ENCODE data around the gene HIRIP3. TPM values are rescaled to one million over a fixed set of nuclear protein-coding genes. Genes with fewer than 3 reads are reported as not detected.
A peak's percentile ranks its signal among the peaks of the same experiment; 100 is the strongest.

Gene HIRIP3
- total and polyA plus RNA-seq, 2 of the 13 experiments (the other 11 are each of a cell fraction or from before 2014, with no cell fraction given), result 12.6 to 17.2 TPM

- TF ChIP-seq, protein P1, sequence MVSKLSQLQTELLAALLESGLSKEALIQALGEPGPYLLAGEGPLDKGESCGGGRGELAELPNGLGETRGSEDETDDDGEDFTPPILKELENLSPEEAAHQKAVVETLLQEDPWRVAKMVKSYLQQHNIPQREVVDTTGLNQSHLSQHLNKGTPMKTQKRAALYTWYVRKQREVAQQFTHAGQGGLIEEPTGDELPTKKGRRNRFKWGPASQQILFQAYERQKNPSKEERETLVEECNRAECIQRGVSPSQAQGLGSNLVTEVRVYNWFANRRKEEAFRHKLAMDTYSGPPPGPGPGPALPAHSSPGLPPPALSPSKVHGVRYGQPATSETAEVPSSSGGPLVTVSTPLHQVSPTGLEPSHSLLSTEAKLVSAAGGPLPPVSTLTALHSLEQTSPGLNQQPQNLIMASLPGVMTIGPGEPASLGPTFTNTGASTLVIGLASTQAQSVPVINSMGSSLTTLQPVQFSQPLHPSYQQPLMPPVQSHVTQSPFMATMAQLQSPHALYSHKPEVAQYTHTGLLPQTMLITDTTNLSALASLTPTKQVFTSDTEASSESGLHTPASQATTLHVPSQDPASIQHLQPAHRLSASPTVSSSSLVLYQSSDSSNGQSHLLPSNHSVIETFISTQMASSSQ (IDR thresholded peaks at IDR 0.05; ENCODE audit: low read depth), result peak; percentile 68
- TF ChIP-seq, protein P1 (CRISPR knock-in tag; IDR thresholded peaks at IDR 0.05; ENCODE audit: borderline replicate concordance), result peak; percentile 87
- TF ChIP-seq, protein P2, sequence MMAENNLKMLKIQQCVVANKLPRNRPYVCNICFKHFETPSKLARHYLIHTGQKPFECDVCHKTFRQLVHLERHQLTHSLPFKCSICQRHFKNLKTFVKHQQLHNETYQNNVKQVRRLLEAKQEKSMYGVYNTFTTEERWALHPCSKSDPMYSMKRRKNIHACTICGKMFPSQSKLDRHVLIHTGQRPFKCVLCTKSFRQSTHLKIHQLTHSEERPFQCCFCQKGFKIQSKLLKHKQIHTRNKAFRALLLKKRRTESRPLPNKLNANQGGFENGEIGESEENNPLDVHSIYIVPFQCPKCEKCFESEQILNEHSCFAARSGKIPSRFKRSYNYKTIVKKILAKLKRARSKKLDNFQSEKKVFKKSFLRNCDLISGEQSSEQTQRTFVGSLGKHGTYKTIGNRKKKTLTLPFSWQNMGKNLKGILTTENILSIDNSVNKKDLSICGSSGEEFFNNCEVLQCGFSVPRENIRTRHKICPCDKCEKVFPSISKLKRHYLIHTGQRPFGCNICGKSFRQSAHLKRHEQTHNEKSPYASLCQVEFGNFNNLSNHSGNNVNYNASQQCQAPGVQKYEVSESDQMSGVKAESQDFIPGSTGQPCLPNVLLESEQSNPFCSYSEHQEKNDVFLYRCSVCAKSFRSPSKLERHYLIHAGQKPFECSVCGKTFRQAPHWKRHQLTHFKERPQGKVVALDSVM (CRISPR knock-in tag; IDR thresholded peaks at IDR 0.05), result peak; percentile 86
- 0 out of 2 replicates have a peak, but pooled peaks have one; percentile 23 for TF ChIP-seq RFX3 (CRISPR knock-in tag; IDR thresholded peaks at IDR 0.05)
- peak; percentile 73; the same call in 1 of the 2 replicates for TF ChIP-seq TBX2 (CRISPR knock-in tag; IDR thresholded peaks at IDR 0.05; ENCODE audit: borderline replicate concordance)
- TF ChIP-seq ZNF556 (CRISPR knock-in tag; IDR thresholded peaks at IDR 0.05; ENCODE audit: borderline replicate concordance), result no peak
- peak; percentile 48; the same call in 1 of the 2 replicates for TF ChIP-seq ZNF788 (CRISPR knock-in tag; IDR thresholded peaks at IDR 0.05; ENCODE audit: borderline replicate concordance)
- peak; percentile 22 to 32; a peak in 2 of 4 replicates for TF ChIP-seq MAFK (conservative IDR thresholded peaks at IDR 0.05 in 1 of 2, IDR thresholded peaks at IDR 0.05 in 1 of 2; ENCODE audit: low read length in 2 of 2)
- no peak for TF ChIP-seq DMTF1 (CRISPR knock-in tag; IDR thresholded peaks at IDR 0.05)
- TF ChIP-seq RFXAP (CRISPR knock-in tag; IDR thresholded peaks at IDR 0.05; ENCODE audit: borderline replicate concordance), result no peak
- TF ChIP-seq NONO (IDR thresholded peaks at IDR 0.05), result no peak
- TF ChIP-seq NONO (CRISPR knock-in tag; conservative IDR thresholded peaks at IDR 0.05), result no peak
- peak; percentile 21; the same call in 1 of the 2 replicates for TF ChIP-seq RFX5 (IDR thresholded peaks at IDR 0.05; ENCODE audit: low read depth, low read length)
- peak; percentile 13; the same call in 1 of the 2 replicates for TF ChIP-seq CREM (IDR thresholded peaks at IDR 0.05)
- no peak for TF ChIP-seq CREM (CRISPR knock-in tag; IDR thresholded peaks at IDR 0.05)
- peak; percentile 85 for TF ChIP-seq ZMYM3 (CRISPR knock-in tag; IDR thresholded peaks at IDR 0.05)
- 0 out of 2 replicates have a peak, but pooled peaks have one; percentile 6 for TF ChIP-seq MIER2 (CRISPR knock-in tag; IDR thresholded peaks at IDR 0.05)
- TF ChIP-seq SP1 (IDR thresholded peaks at IDR 0.05), result no peak
- peak; percentile 25; the same call in 1 of the 2 replicates for TF ChIP-seq SP1 (CRISPR knock-in tag; IDR thresholded peaks at IDR 0.05)
- peak; percentile 63; the same call in 1 of the 2 replicates for TF ChIP-seq ZFP90 (CRISPR knock-in tag; IDR thresholded peaks at IDR 0.05; ENCODE audit: borderline replicate concordance)
- TF ChIP-seq MAF1 (CRISPR knock-in tag; IDR thresholded peaks at IDR 0.05; ENCODE audit: borderline replicate concordance), result no peak
Measured at GRCh38 chr16:29943846-29944799, 51.3 kb downstream of the HIRIP3 start (continued).

Data from HepG2 (cell line).